Measurements from ENCODE around the gene CMSS1. TPM values are rescaled to one million over a fixed set of nuclear protein-coding genes. Genes with fewer than 3 reads are reported as not detected.

The CMSS1 gene
- total RNA-seq, 1 experiment from 2014 or later: 41.6 TPM

- Histone ChIP-seq H3K79me2 (ENCODE audit: low read length) (no peaks in the 10 kb centered on the region), H3K4me2 (ENCODE audit: low read depth, low read length, poor library complexity, severe bottlenecking) (no peak overlapping the region), H3K9ac (ENCODE audit: low read length) (no peak overlapping the region), H3K9me2 (replicated peaks; ENCODE audit: insufficient read depth, low read length) (no peaks in the 10 kb centered on the region), H3K9me3 (ENCODE audit: low read length) (no peaks in the 10 kb centered on the region), H2AFZ (ENCODE audit: low read length) (no peak overlapping the region), H3K4me3 (ENCODE audit: low read length) (no peak overlapping the region), H4K20me1 (ENCODE audit: insufficient read depth, low read depth, low read length) (no peaks in the 10 kb centered on the region), H3K27ac (ENCODE audit: low read length) (no peak overlapping the region), H3K27me3 (ENCODE audit: low read length) (no peaks in the 10 kb centered on the region), H3K36me3 (ENCODE audit: insufficient read depth, low read length) (no peaks in the 10 kb centered on the region), H3K4me1 (ENCODE audit: low read length) (no peaks in the 10 kb centered on the region)
- DNase-seq: no peak
These were observed 367.4 kb downstream of the CMSS1 start for GRCh38 chr3:100184948-100185570.

GRCh38 chr3:100185847-100186246, 368.2 kb downstream of the CMSS1 start:
- H3K27me3 ChIP-seq (ENCODE audit: low read length): no peaks in the 10 kb centered on the region

GRCh38 chr3:100189444-100189964, 371.8 kb downstream of the CMSS1 start:
- Histone ChIP-seq H3K4me3 (ENCODE audit: low read length) (no peak overlapping the region), H3K9me3 (ENCODE audit: low read length) (no peaks in the 10 kb centered on the region), H3K4me1 (ENCODE audit: low read length) (no peaks in the 10 kb centered on the region), H3K27ac (ENCODE audit: low read length) (no peak overlapping the region), H4K20me1 (ENCODE audit: insufficient read depth, low read depth, low read length) (no peaks in the 10 kb centered on the region), H3K9ac (ENCODE audit: low read length) (no peak overlapping the region), H3K79me2 (ENCODE audit: low read length) (no peaks in the 10 kb centered on the region), H3K27me3 (ENCODE audit: low read length) (no peaks in the 10 kb centered on the region), H2AFZ (ENCODE audit: low read length) (no peak overlapping the region), H3K4me2 (ENCODE audit: low read depth, low read length, poor library complexity, severe bottlenecking) (no peak overlapping the region), H3K9me2 (replicated peaks; ENCODE audit: insufficient read depth, low read length) (no peaks in the 10 kb centered on the region), H3K36me3 (ENCODE audit: insufficient read depth, low read length) (no peaks in the 10 kb centered on the region)
- no peak for DNase-seq

More at GRCh38 chr3:100185847-100186246, 368.2 kb downstream of the CMSS1 start:
- Histone ChIP-seq H3K4me1 (ENCODE audit: low read length) (no peaks in the 10 kb centered on the region), H3K9me2 (replicated peaks; ENCODE audit: insufficient read depth, low read length) (no peaks in the 10 kb centered on the region), H3K27ac (ENCODE audit: low read length) (no peak overlapping the region), H2AFZ (ENCODE audit: low read length) (no peak overlapping the region), H3K4me3 (ENCODE audit: low read length) (no peak overlapping the region), H4K20me1 (ENCODE audit: insufficient read depth, low read depth, low read length) (no peaks in the 10 kb centered on the region), H3K9ac (ENCODE audit: low read length) (no peak overlapping the region), H3K36me3 (ENCODE audit: insufficient read depth, low read length) (no peaks in the 10 kb centered on the region), H3K79me2 (ENCODE audit: low read length) (no peaks in the 10 kb centered on the region), H3K4me2 (ENCODE audit: low read depth, low read length, poor library complexity, severe bottlenecking) (no peak overlapping the region), H3K9me3 (ENCODE audit: low read length) (no peaks in the 10 kb centered on the region)
- no peak for DNase-seq

DNA sequence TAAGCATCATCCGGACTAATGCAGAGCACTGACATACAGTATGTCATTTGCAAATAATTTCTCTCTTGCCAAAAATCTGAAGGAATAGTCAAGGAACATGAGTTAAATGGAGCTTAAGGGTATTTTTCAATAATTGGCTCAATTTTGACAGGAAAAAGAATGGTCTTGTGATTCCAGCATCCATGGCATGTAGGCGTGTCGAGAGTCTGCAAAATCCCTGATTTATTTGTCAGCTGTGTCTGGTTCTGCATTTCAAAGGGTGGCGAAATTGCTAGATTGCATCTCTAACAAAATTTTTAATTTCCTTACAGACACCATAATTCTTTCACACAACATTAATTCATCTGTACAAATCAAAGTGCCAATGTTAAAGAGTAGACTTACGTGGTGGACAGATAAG, 377.7 kb downstream of the CMSS1 start:
- H4K20me1 ChIP-seq (ENCODE audit: insufficient read depth, low read depth, low read length): no peaks in the 10 kb centered on the region
- H3K4me3 ChIP-seq (ENCODE audit: low read length): no peak overlapping the region

GRCh38 chr3:100197876-100198275, 380.2 kb downstream of the CMSS1 start:
- Histone ChIP-seq H2AFZ (ENCODE audit: low read length) (no peak overlapping the region), H3K79me2 (ENCODE audit: low read length) (no peaks in the 10 kb centered on the region), H3K9me2 (replicated peaks; ENCODE audit: insufficient read depth, low read length) (no peaks in the 10 kb centered on the region), H3K27me3 (ENCODE audit: low read length) (no peaks in the 10 kb centered on the region), H3K9ac (ENCODE audit: low read length) (no peak overlapping the region), H3K4me3 (ENCODE audit: low read length) (no peak overlapping the region), H3K36me3 (ENCODE audit: insufficient read depth, low read length) (no peaks in the 10 kb centered on the region), H3K4me2 (ENCODE audit: low read depth, low read length, poor library complexity, severe bottlenecking) (no peak overlapping the region), H3K27ac (ENCODE audit: low read length) (no peak overlapping the region), H3K9me3 (ENCODE audit: low read length) (no peaks in the 10 kb centered on the region), H3K4me1 (ENCODE audit: low read length) (no peaks in the 10 kb centered on the region), H4K20me1 (ENCODE audit: insufficient read depth, low read depth, low read length) (no peaks in the 10 kb centered on the region)
- no peak for DNase-seq

More for the DNA sequence above, 377.7 kb downstream of the CMSS1 start:
- Histone ChIP-seq H3K9ac (ENCODE audit: low read length) (no peak overlapping the region), H3K79me2 (ENCODE audit: low read length) (no peaks in the 10 kb centered on the region), H3K36me3 (ENCODE audit: insufficient read depth, low read length) (no peaks in the 10 kb centered on the region), H3K27me3 (ENCODE audit: low read length) (no peaks in the 10 kb centered on the region), H3K4me2 (ENCODE audit: low read depth, low read length, poor library complexity, severe bottlenecking) (no peak overlapping the region), H3K4me1 (ENCODE audit: low read length) (no peaks in the 10 kb centered on the region), H2AFZ (ENCODE audit: low read length) (no peak overlapping the region), H3K9me3 (ENCODE audit: low read length) (no peaks in the 10 kb centered on the region), H3K9me2 (replicated peaks; ENCODE audit: insufficient read depth, low read length) (no peaks in the 10 kb centered on the region), H3K27ac (ENCODE audit: low read length) (no peak overlapping the region)
- no peak for DNase-seq

DNA sequence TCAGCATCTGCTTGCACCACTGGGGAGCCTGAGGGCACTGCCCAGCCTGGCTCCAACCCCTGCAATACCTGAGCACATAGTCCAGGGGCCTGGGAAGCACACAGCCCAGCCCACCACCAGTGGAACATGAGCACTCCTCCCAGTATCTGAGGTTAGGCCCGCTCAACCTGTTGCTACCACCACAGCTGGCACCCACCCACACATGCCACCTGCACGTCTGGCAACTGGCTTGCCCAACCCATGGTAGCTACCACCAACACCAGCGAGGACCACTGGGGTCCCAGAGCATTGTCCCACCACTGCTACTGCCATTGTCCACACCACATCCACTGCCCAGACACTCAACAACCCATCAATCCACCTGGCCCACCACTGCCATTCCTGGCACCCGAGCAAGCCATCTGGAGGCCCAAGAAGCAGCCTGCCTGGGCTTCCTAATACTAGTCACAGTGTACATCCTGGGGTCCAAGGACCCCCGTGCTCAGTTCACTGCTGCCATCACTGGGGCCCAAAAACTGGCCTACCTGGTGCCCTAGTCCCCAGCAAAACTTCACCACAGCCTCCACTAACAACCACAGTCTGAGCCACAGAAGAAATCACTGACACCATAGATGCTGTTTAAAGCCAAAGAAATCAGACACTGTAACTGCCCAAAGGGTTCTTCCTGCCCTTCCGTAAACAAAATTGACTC, 381.1 kb downstream of the CMSS1 start:
- Histone ChIP-seq H3K27ac (ENCODE audit: low read length) (no peak overlapping the region), H3K4me1 (ENCODE audit: low read length) (no peaks in the 10 kb centered on the region), H2AFZ (ENCODE audit: low read length) (no peak overlapping the region), H3K36me3 (ENCODE audit: insufficient read depth, low read length) (no peaks in the 10 kb centered on the region), H4K20me1 (ENCODE audit: insufficient read depth, low read depth, low read length) (no peaks in the 10 kb centered on the region), H3K27me3 (ENCODE audit: low read length) (no peaks in the 10 kb centered on the region), H3K9ac (ENCODE audit: low read length) (no peak overlapping the region), H3K4me3 (ENCODE audit: low read length) (no peak overlapping the region), H3K4me2 (ENCODE audit: low read depth, low read length, poor library complexity, severe bottlenecking) (no peak overlapping the region), H3K79me2 (ENCODE audit: low read length) (no peaks in the 10 kb centered on the region), H3K9me3 (ENCODE audit: low read length) (no peaks in the 10 kb centered on the region), H3K9me2 (replicated peaks; ENCODE audit: insufficient read depth, low read length) (no peaks in the 10 kb centered on the region)
- no peak for DNase-seq

DNA sequence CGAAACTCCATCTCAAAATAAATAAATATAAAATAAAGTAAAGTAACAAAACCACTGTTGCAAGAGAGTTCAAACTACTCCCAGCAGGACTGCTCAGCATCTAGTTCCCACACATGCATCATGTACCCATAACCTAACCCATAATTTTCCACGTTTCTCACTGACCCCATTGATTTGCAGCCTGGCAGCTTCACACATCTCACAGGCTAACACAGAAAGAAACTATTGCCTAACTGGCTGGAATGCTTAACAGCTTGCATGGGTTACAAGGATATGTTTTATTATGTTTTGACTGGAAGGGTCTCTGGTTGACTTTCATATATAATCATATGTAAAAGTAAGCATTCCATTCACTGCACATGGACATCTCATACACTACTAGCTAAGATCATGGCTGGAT, 387.5 kb downstream of the CMSS1 start:
- no peaks in the 10 kb centered on the region for H4K20me1 ChIP-seq (ENCODE audit: insufficient read depth, low read depth, low read length)
- no peak for DNase-seq
- H3K79me2 ChIP-seq (ENCODE audit: low read length): no peaks in the 10 kb centered on the region
- no peaks in the 10 kb centered on the region for H3K9me3 ChIP-seq (ENCODE audit: low read length)
- no peak overlapping the region for H3K4me3 ChIP-seq (ENCODE audit: low read length)
- no peak overlapping the region for H3K27ac ChIP-seq (ENCODE audit: low read length)
- no peaks in the 10 kb centered on the region for H3K9me2 ChIP-seq (replicated peaks; ENCODE audit: insufficient read depth, low read length)
- no peak overlapping the region for H3K9ac ChIP-seq (ENCODE audit: low read length)
- H3K4me2 ChIP-seq (ENCODE audit: low read depth, low read length, poor library complexity, severe bottlenecking): no peak overlapping the region
- no peaks in the 10 kb centered on the region for H3K4me1 ChIP-seq (ENCODE audit: low read length)
- no peaks in the 10 kb centered on the region for H3K27me3 ChIP-seq (ENCODE audit: low read length)
- H2AFZ ChIP-seq (ENCODE audit: low read length): no peak overlapping the region
- no peaks in the 10 kb centered on the region for H3K36me3 ChIP-seq (ENCODE audit: insufficient read depth, low read length)

- no peak overlapping the region for H3K4me3 ChIP-seq (ENCODE audit: low read length)
- no peak overlapping the region for H3K9ac ChIP-seq (ENCODE audit: low read length)
- H3K4me1 ChIP-seq (ENCODE audit: low read length): no peaks in the 10 kb centered on the region
- DNase-seq: no peak
- H3K79me2 ChIP-seq (ENCODE audit: low read length): no peaks in the 10 kb centered on the region
- H3K36me3 ChIP-seq (ENCODE audit: insufficient read depth, low read length): no peaks in the 10 kb centered on the region
- no peak overlapping the region for H2AFZ ChIP-seq (ENCODE audit: low read length)
- H3K9me3 ChIP-seq (ENCODE audit: low read length): no peaks in the 10 kb centered on the region
- no peak overlapping the region for H3K4me2 ChIP-seq (ENCODE audit: low read depth, low read length, poor library complexity, severe bottlenecking)
- H3K9me2 ChIP-seq (replicated peaks; ENCODE audit: insufficient read depth, low read length): no peaks in the 10 kb centered on the region
- H4K20me1 ChIP-seq (ENCODE audit: insufficient read depth, low read depth, low read length): no peaks in the 10 kb centered on the region
- H3K27ac ChIP-seq (ENCODE audit: low read length): no peak overlapping the region
- no peaks in the 10 kb centered on the region for H3K27me3 ChIP-seq (ENCODE audit: low read length)
These were observed 389.0 kb downstream of the CMSS1 start for GRCh38 chr3:100206687-100207086.

Data from Karpas-422 (cell line).